HT1080 (cell line): ENCODE measurements around the gene CACNA1I. TPM values are rescaled to one million over a fixed set of nuclear protein-coding genes. Genes with fewer than 3 reads are reported as not detected.

ENCODE experiments used
- DNase-seq: peaks from one replicate; pipeline ENCODE4 v3.0.0-alpha.2; 2015; ENCODE audit warnings: low read depth
- total RNA-seq: library from RNA; depleted of rRNA; stranded (reverse); fragments of >200 nt; shearing (Covaris generic); gene quantifications from 2 replicates; pipeline ENCODE4 v1.2.3, GENCODE V29; 2014

Gene CACNA1I
- total RNA-seq, 1 experiment from 2014 or later: not detected

- DNase-seq: no peak
These were observed 35.2 kb upstream of the CACNA1I start for GRCh38 chr22:39535357-39535725.

GRCh38 chr22:39535831-39536449 is 34.6 kb upstream of the CACNA1I start:
- DNase-seq: no peak

- DNase-seq: no peak
These were observed 33.8 kb upstream of the CACNA1I start for GRCh38 chr22:39536711-39537110.

- no peak for DNase-seq
These were observed 32.6 kb upstream of the CACNA1I start for GRCh38 chr22:39537975-39538374.

- no peak for DNase-seq
These were observed 27.5 kb upstream of the CACNA1I start for GRCh38 chr22:39543095-39543494.

- DNase-seq: no peak
These were observed 24.9 kb upstream of the CACNA1I start for GRCh38 chr22:39545386-39546365.

- no peak for DNase-seq
These were observed 23.5 kb upstream of the CACNA1I start for GRCh38 chr22:39546889-39547586.

- DNase-seq: no peak
These were observed 23.0 kb upstream of the CACNA1I start for GRCh38 chr22:39547587-39547947.

GRCh38 chr22:39553429-39553828 is 17.1 kb upstream of the CACNA1I start:
- DNase-seq: no peak

- no peak for DNase-seq
These were observed 16.4 kb upstream of the CACNA1I start for GRCh38 chr22:39554151-39554550.

- no peak for DNase-seq
These were observed 13.3 kb upstream of the CACNA1I start for GRCh38 chr22:39556970-39557841.

- DNase-seq: no peak
These were observed 12.3 kb upstream of the CACNA1I start for GRCh38 chr22:39558254-39558727.

- no peak for DNase-seq
These were observed 11.6 kb upstream of the CACNA1I start for GRCh38 chr22:39558950-39559349.

- no peak for DNase-seq
These were observed 11.0 kb upstream of the CACNA1I start for GRCh38 chr22:39559456-39560105.

GRCh38 chr22:39560127-39560526 is 10.4 kb upstream of the CACNA1I start:
- DNase-seq: no peak

GRCh38 chr22:39562839-39563489 is 7.6 kb upstream of the CACNA1I start:
- DNase-seq: no peak

- DNase-seq: no peak
These were observed 6.8 kb upstream of the CACNA1I start for GRCh38 chr22:39563571-39564428.

GRCh38 chr22:39565414-39565944 is 5.1 kb upstream of the CACNA1I start:
- DNase-seq: no peak
